Stomach (tissue), 9 donors: ENCODE results near the gene CENPP. TPM values are rescaled to one million over a fixed set of nuclear protein-coding genes. Genes with fewer than 3 reads are reported as not detected.

Experiments
- DNase-seq, 2 donors: peaks; one replicate each; pipeline versions ENCODE4 v3.0.0 to v3.0.0-alpha.2; 2013 to 2019
- H3K27ac ChIP-seq, 5 donors: fragments of 200-600 bp in 4 of 5; sonication (generic) in 4 of 5; one replicate each; pipeline ENCODE4 v1.5.1; 2013 to 2019; ENCODE audit warnings: mild to moderate bottlenecking in 1 of 5, moderate library complexity in 1 of 5
- H3K27me3 ChIP-seq, 3 donors: fragments of 200-600 bp; sonication (generic); one replicate each; pipeline ENCODE4 v1.5.1; 2017 to 2019; ENCODE audit warnings: mixed run types in 1 of 3
- H3K36me3 ChIP-seq, 4 donors: fragments of 200-600 bp; sonication (generic); 1 replicate in 3 of 4; 2 replicates in 1 of 4; pipeline ENCODE4 v1.5.1; 2016 to 2019
- H3K4me1 ChIP-seq, 4 donors: fragments of 200-600 bp; sonication (generic); one replicate each; pipeline ENCODE4 v1.5.1; 2016 to 2019
- H3K4me3 ChIP-seq, 4 donors: fragments of 200-600 bp; sonication (generic) in 3 of 4; one replicate each; pipeline ENCODE4 v1.5.1; 2016 to 2019; ENCODE audit warnings: mild to moderate bottlenecking in 1 of 4
- H3K9me3 ChIP-seq, 4 donors: fragments of 200-600 bp; sonication (generic); one replicate each; pipeline ENCODE4 v1.5.1; 2016 to 2019
- CTCF ChIP-seq, 7 experiments: fragments of 450-650 bp in 4 of 7; fragments of 200-600 bp in 3 of 7; sonication (generic) in 3 of 7; IDR thresholded peaks; one replicate each; pipeline ENCODE4 v1.5.1; 2016 to 2019; ENCODE audit warnings: antibody characterized with exemption in 7 of 7, control low read depth in 2 of 7, mild to moderate bottlenecking in 1 of 7
- EP300 ChIP-seq: sonication (generic); formaldehyde crosslinking; IDR thresholded peaks from one replicate; pipeline ENCODE4 v1.6.1; 2017; ENCODE audit warnings: antibody characterized with exemption
- POLR2A ChIP-seq, 4 donors: fragments of 450-650 bp; IDR thresholded peaks; one replicate each; pipeline ENCODE4 v1.6.1; 2016; ENCODE audit warnings: antibody characterized with exemption in 4 of 4, control low read depth in 2 of 4, mild to moderate bottlenecking in 1 of 4, moderate library complexity in 1 of 4
- POLR2AphosphoS5 ChIP-seq, 3 donors: sonication (generic); formaldehyde crosslinking; IDR thresholded peaks; one replicate each; pipeline ENCODE4 v1.6.1; 2016; ENCODE audit warnings: antibody characterized with exemption in 3 of 3
- WGBS, 5 donors: extraction: QIAGEN DNeasy Blood & Tissue Kit in 3 of 5; methylation state at CpG; one replicate each; pipeline versions ENCODE4 v1.1.5 to v1.1.7; 2013 to 2018; 5-methylcytosine and 5-hydroxymethylcytosine counted together
- intact Hi-C: fragments of 100-400 bp; cut with DNase I; formaldehyde crosslinking; loops from one replicate; pipeline ENCODE4 v1.15.1; 2023; ENCODE audit warnings: low total_unique reads
- polyA plus RNA-seq, 3 donors: library from polyadenylated mRNA; stranded (reverse); fragments of 200-250 nt; gene quantifications; one replicate each; pipeline ENCODE4 v1.2.3, GENCODE V29; 2013
- total RNA-seq, 5 donors: library from RNA; depleted of rRNA; stranded (reverse); fragments of >200 nt; gene quantifications; one replicate each; pipeline versions ENCODE4 v1.1.0 to v1.2.3, GENCODE V29; 2014 to 2016
- donor health status: healthy with polysubstance abuse.
- donor health status: Bipolar disorder and iron deficiency.
- donor health status: healthy.

CENPP gene
- total and polyA plus RNA-seq, 8 donors: 1.3 to 37.9 (median 3.2) TPM

DNA sequence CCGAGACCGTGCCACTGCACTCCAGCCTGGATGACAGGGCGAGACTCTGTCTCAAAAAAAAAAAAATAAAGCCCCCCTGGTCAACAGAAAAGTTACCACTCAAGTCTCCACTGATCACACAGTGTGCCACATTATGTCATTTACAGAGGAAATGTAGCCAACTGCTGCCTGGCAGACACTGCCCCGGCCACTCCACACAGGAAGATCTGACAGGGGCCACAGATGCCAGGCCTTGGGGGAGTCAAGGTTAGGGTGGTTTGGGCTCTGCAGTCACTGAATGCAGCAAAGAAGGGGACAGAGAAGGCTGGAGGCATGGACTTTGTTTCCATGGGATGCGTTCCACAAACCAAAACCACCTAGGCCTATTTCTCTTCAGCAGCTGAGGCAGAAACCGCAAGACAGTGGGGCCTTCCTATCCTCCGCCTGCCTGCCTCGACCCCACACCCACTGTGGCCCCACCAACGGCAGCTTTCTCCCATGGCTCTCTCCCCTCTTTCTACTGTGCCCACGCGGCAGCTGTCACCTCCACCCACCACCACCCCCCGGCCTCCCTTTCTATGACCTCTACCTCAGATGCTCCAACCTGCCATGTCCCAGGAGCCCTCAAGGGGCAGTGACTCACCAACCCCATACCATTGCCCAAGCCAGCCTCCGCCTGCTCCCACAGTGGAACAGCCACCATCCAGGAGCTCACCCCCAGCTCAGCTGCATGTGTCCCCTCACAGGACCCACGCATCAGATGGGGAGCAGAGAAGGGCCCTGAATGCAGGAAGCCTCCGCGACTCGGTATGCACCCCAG lies 331.7 kb downstream of the CENPP start:
- DNase-seq: no peak

DNA sequence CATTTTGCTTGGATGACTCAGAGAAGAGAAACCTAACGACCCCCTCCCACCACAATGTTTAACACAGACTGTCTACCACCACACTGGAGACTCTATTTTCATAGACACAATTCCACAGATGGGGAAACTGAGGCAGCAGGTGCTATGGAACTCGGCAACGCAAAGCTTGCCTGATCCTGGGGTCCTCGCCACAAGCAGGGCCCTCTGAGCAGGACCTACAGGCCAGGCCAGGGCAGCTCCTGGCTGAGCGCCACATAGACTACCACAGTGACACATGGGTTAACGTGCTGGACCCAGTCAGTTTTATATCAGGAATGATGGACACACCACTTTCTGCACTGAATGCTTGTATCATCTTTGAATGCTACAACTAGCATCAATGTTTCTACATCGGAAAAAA lies 332.4 kb downstream of the CENPP start:
- Histone ChIP-seq H3K36me3 (peaks cover 10 to 62% (median 56%) of the 10 kb centered on the region in 4 donors), H3K27me3 (no peaks in the 10 kb centered on the region), H3K27ac (no peak overlapping the region), H3K4me1 (peaks cover 0 to 6% (median 3%) of the 10 kb centered on the region in 4 donors), H3K9me3 (no peaks in the 10 kb centered on the region), H3K4me3 (no peak overlapping the region)
- 93 to 98% (median 95%) methylated on average over 7 of the region's 7 CpGs for WGBS, 5 donors
- TF ChIP-seq CTCF (IDR thresholded peaks at IDR 0.05) (no peak), POLR2AphosphoS5 (IDR thresholded peaks at IDR 0.05) (no peak), POLR2A (IDR thresholded peaks at IDR 0.05) (no peak), EP300 (no peak)
- no peak for DNase-seq
- intact Hi-C loops: no loop called here

More for the DNA sequence above, 331.7 kb downstream of the CENPP start:
- H3K27me3 ChIP-seq: no peaks in the 10 kb centered on the region
- intact Hi-C loops: no loop called here
- H3K27ac ChIP-seq: no peak overlapping the region
- H3K4me1 ChIP-seq: peaks cover 0 to 6% (median 3%) of the 10 kb centered on the region in 4 donors
- TF ChIP-seq POLR2AphosphoS5 (IDR thresholded peaks at IDR 0.05): no peak
- no peak for TF ChIP-seq EP300
- TF ChIP-seq POLR2A (IDR thresholded peaks at IDR 0.05): no peak
- TF ChIP-seq CTCF (IDR thresholded peaks at IDR 0.05): no peak
- H3K9me3 ChIP-seq: no peaks in the 10 kb centered on the region
- peaks cover 10 to 61% (median 57%) of the 10 kb centered on the region in 4 donors for H3K36me3 ChIP-seq
- WGBS, 5 donors: 93 to 95% (median 95%) methylated on average over 17 of the region's 17 CpGs
- no peak overlapping the region for H3K4me3 ChIP-seq

DNA sequence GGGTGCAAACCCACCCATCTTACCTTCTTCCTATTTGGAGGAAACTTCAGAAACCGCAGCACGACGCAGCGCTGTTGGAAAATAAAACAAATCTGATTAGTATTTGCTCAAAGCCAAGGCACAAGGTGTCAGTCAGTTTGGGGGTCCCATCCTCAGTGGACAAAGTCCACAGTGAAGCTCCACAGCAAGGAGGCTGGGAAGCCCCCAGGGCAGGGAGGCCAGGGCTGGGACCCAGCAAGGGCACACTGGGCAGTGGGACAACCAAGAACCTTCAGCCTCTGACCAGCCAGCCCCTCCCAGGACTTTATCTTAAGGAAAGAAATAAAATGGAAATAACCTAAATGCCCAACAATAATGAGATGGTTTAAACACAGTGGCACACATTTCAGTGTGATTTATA lies 332.9 kb downstream of the CENPP start:
- H3K27me3 ChIP-seq: no peaks in the 10 kb centered on the region
- H3K4me1 ChIP-seq: peaks cover 0 to 6% (median 1%) of the 10 kb centered on the region in 4 donors
- no peak overlapping the region for H3K27ac ChIP-seq
- WGBS, 5 donors: 95 to 97% (median 97%) methylated on average over 4 of the region's 4 CpGs
- no peak for DNase-seq
- H3K9me3 ChIP-seq: no peaks in the 10 kb centered on the region
- H3K36me3 ChIP-seq: peaks cover 10 to 62% (median 55%) of the 10 kb centered on the region in 4 donors
- intact Hi-C loops: no loop called here
- no peak overlapping the region for H3K4me3 ChIP-seq
- TF ChIP-seq POLR2A (IDR thresholded peaks at IDR 0.05) (no peak), CTCF (IDR thresholded peaks at IDR 0.05) (no peak), POLR2AphosphoS5 (IDR thresholded peaks at IDR 0.05) (no peak), EP300 (no peak)

DNA sequence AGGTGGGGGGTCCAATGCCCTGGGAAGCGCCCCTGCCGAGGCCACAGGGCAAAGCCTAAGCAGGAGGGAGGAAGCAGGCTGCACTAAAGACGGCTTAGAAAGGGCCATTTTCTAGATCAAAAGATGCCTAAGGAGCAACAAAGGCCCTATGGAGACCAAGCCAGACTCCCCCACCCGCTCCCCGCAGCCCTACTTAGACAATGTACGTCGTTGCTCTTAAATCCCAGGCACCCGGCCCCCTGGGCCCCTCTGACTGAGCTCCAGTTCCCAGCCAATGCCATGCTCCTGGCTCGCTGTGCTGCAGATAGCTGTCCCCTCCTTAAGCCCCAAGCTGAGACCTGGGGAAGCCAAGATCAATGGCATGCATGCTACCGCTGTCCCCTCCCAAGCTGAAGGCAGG lies 333.8 kb downstream of the CENPP start:
- H3K9me3 ChIP-seq: no peaks in the 10 kb centered on the region
- no peak for DNase-seq
- no peak overlapping the region for H3K27ac ChIP-seq

More for the DNA sequence above, 333.8 kb downstream of the CENPP start:
- intact Hi-C loops: no loop called here
- H3K4me3 ChIP-seq: no peak overlapping the region
- WGBS, 5 donors: 85 to 93% (median 89%) methylated on average over 9 to 10 of the region's 10 CpGs
- peaks cover 5 to 59% (median 48%) of the 10 kb centered on the region in 4 donors for H3K36me3 ChIP-seq
- H3K4me1 ChIP-seq: peaks cover 0 to 11% (median 2%) of the 10 kb centered on the region in 4 donors
- TF ChIP-seq EP300 (no peak), CTCF (IDR thresholded peaks at IDR 0.05) (no peak), POLR2AphosphoS5 (IDR thresholded peaks at IDR 0.05) (no peak), POLR2A (IDR thresholded peaks at IDR 0.05) (no peak)
- no peaks in the 10 kb centered on the region for H3K27me3 ChIP-seq
